Activated CD4-positive, alpha-beta memory T cell treated with anti-CD3 and anti-CD28 coated beads for 36 hours (primary cell): ENCODE data around the gene ASGR1. TPM values are rescaled to one million over a fixed set of nuclear protein-coding genes. Genes with fewer than 3 reads are reported as not detected.
"Not testable (repeated sequence)": the region's sequence is repeated elsewhere in the genome, so short reads cannot be mapped to it uniquely, and the experiment has no call there.

Experiments
- CTCF ChIA-PET: fragments of 350-600 bp; sonication (Branson Sonifier 250); formaldehyde crosslinking; loops from one replicate; lab custom pipeline; 2021; ENCODE audit warnings: antibody characterized with exemption, inconsistent platforms; lab: Charles Lee
- POLR2A ChIA-PET: fragments of 350-600 bp; sonication (Branson Sonifier 250); formaldehyde crosslinking; loops from one replicate; lab custom pipeline; 2021; ENCODE audit warnings: antibody characterized with exemption; lab: Charles Lee
- DNase-seq: peaks from one replicate; pipeline ENCODE4 v3.0.0-alpha.2; 2020
- H3K27ac Mint-ChIP-seq: one replicate; pipeline ENCODE4 v1.8.0; 2021; ENCODE audit warnings: mixed read lengths
- H3K27me3 Mint-ChIP-seq: one replicate; pipeline ENCODE4 v1.8.0; 2021; ENCODE audit warnings: mixed read lengths
- H3K36me3 Mint-ChIP-seq: one replicate; pipeline ENCODE4 v1.8.0; 2021; ENCODE audit warnings: mixed read lengths
- H3K4me1 Mint-ChIP-seq: one replicate; pipeline ENCODE4 v1.8.0; 2021; ENCODE audit warnings: low read depth, mixed read lengths
- H3K4me3 Mint-ChIP-seq: one replicate; pipeline ENCODE4 v1.8.0; 2021; ENCODE audit warnings: mild to moderate bottlenecking, mixed read lengths
- H3K9me3 Mint-ChIP-seq: one replicate; pipeline ENCODE4 v1.8.0; 2021; ENCODE audit warnings: mixed read lengths
- intact Hi-C: fragments of 100-400 bp; cut with micrococcal nuclease; formaldehyde crosslinking; loops from one replicate; pipeline ENCODE4 v1.15.1; 2023
- total RNA-seq, 2 experiments: library from RNA; stranded (reverse); gene quantifications; one replicate each; pipeline ENCODE4 v1.2.3, GENCODE V29; 2021

The ASGR1 gene
- total RNA-seq, 2 experiments from 2014 or later = 0.76 to 1.2 TPM

DNA sequence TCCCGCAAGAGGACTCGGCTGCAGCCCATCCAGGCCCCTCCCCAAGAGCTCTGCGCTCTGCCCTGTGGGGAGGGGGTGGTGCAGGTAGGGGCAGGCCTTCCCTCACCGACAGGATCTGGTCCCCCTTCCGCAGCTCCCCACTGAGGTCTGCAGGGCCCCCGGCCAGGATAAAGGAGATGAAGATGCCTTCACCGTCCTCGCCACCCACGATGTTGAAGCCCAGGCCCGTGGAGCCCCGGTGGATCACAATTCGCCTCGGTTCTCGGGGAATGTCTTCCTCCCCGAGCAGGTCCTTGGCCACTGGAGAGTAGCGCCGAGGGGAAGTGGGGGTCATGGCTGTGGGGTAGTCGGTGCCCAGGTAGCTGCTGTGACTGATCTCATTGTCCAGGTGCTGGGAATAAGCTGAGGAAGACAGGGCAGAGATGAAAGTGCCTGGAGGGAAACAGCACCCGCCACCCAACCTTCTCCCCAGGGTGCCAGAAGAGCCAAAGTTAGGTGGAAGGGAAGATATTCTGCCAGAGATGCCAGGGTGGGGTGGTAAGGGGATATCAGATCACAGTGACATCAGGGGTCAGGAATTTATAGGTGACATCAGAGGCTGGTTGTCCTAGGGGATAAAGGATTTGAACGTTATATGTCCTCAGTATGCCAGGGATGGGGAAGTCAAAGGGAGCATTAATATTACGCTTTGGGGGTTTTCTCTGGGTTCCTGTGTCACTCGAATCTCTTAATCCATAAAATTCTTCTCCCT is 17.7 kb upstream of the ASGR1 start:
- Mint-ChIP-seq H3K4me3 (no peak overlapping the region), H3K9me3 (no peaks in the 10 kb centered on the region), H3K27ac (no peak overlapping the region), H3K4me1 (no peaks in the 10 kb centered on the region), H3K27me3 (no peaks in the 10 kb centered on the region), H3K36me3 (no peaks in the 10 kb centered on the region)
- CTCF ChIA-PET = no interaction called here
- intact Hi-C loops = no loop called here
- POLR2A ChIA-PET = no interaction called here
- no peak for DNase-seq

DNA sequence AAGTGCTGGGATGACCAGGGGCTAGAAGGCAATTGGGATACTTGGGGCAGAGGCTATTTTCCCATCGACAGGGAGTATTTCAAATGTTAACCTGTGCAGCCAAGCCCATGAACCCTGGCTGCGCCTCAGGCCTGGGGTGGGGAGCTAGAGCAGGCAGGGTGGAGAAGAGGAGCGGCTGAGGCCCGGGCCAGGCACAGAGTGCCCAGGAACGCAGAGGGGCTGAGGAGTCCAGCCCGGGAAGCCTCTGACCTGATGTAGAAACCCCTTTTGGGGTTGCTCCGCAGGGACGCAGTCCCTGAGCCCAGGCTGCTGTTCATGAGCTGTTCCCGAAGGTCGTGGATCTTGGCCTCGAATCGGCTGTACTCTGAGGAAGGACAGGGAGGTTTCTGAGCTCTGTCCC is 16.8 kb upstream of the ASGR1 start:
- DNase-seq = no peak
- Mint-ChIP-seq H3K27ac (no peak overlapping the region), H3K36me3 (no peaks in the 10 kb centered on the region), H3K4me1 (no peaks in the 10 kb centered on the region), H3K4me3 (no peak overlapping the region), H3K9me3 (no peaks in the 10 kb centered on the region), H3K27me3 (no peaks in the 10 kb centered on the region)
- CTCF ChIA-PET = no interaction called here
- intact Hi-C loops = no loop called here
- POLR2A ChIA-PET = no interaction called here

DNA sequence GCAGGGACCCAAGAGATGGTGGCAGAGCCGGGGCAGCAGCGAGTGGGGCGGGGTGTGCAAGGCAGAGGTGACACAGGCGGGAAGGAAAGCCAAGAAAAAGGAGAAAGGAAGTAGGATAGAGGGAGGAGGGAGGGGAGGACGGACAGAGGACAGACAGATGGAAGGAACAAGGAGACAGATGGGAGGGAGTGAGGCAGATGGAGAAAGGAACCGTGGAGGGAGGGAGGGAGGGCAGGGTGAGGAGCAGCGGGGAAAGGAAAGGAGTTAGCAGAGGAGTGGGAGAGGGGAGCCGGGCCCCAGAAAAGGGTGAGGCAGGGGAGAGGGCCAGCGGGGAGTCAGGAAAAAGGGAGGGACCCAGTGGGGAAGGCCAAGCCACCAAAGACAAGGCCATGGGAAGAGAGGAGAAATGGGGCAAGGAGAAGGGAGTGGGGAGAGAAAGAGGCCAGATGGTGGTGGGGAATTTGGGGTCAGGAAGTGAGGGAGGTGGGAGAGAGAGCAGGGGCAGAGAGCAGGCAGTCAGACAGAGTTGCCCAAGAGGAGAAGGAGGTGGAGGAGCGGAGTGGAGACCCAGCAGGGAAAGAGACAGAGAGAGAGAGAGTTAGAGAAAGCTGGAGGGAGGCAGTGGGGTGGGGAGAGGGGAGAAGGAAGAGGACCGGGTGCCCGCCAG is 13.2 kb upstream of the ASGR1 start:
- ChIA-PET CTCF (no interaction called here), POLR2A (no interaction called here)
- no peak for DNase-seq
- Mint-ChIP-seq H3K9me3 (no peaks in the 10 kb centered on the region), H3K4me3 (no peak overlapping the region), H3K27me3 (no peaks in the 10 kb centered on the region), H3K4me1 (no peaks in the 10 kb centered on the region), H3K36me3 (no peaks in the 10 kb centered on the region), H3K27ac (no peak overlapping the region)
- intact Hi-C loops = no loop called here

DNA sequence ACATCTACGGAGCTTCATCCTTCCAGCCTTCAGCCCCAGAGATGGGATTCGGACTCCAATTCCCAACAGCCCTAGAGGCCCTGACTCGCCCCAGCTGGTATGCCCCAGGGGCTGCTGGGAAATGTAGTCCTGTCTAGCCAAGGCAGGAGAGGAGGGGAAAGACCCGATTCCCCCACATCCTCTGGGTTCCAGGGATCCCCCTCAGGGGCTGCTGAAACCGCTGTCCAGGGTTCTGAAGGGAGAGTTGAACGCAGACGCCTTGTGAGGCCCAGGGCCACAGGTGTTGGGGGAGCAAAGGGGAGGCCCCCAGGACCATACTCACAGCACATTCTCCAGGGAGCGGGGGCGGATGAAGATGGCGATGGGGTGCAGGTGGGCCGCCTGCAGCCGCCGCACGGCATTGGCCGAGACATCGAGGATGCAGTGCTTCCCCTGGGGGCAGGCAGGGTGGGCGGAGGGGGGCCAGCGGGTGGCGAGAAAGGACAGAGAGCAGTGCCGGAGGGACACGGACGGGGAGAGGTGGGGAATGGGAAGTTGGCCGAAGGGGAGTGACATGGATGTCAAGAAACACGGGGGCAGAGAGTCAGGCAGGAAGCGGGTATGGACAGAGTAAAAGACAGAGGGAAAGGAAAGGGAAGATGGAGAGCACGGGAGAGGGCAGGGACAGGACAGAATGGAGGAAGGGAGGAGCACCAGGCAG is 12.6 kb upstream of the ASGR1 start:
- intact Hi-C loops = no loop called here
- ChIA-PET POLR2A (no interaction called here), CTCF (interaction anchor here (1.2 kb wide), 1 partner anchor 15 kb away, joined by 6 read pairs; no protein-coding TSS in a partner anchor)
- Mint-ChIP-seq H3K27ac (no peak overlapping the region), H3K36me3 (no peaks in the 10 kb centered on the region), H3K27me3 (no peaks in the 10 kb centered on the region), H3K9me3 (no peaks in the 10 kb centered on the region), H3K4me1 (no peaks in the 10 kb centered on the region), H3K4me3 (no peak overlapping the region)
- peak; percentile 36 for DNase-seq

DNA sequence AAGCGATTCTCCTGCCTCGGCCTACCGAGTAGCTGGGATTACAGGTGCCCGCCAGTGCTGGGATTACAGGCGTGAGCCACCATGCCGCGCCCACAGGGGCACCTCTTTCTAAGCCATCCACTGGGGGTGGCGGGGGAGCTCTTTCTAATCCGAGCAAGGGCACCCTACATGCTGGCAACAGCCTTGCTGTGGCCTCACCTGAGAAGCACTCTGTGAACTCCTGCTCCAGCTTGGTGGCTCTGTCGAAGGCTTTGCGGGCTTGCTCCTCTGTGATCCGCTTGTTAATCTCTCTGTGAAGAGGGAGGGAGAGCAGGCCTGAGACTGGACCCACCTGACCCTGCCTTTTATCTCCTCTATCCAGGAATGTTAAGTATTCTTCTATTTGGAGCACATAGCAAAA is 11.9 kb upstream of the ASGR1 start:
- Mint-ChIP-seq H3K4me1 (no peaks in the 10 kb centered on the region), H3K27me3 (no peaks in the 10 kb centered on the region), H3K9me3 (no peaks in the 10 kb centered on the region), H3K27ac (no peak overlapping the region), H3K4me3 (no peak overlapping the region), H3K36me3 (no peaks in the 10 kb centered on the region)
- POLR2A ChIA-PET = no interaction called here
- no peak for DNase-seq
- intact Hi-C loops = no loop called here
- CTCF ChIA-PET = interaction anchor here (1.2 kb wide), 1 partner anchor 14 kb away, joined by 6 read pairs; no protein-coding TSS in a partner anchor

DNA sequence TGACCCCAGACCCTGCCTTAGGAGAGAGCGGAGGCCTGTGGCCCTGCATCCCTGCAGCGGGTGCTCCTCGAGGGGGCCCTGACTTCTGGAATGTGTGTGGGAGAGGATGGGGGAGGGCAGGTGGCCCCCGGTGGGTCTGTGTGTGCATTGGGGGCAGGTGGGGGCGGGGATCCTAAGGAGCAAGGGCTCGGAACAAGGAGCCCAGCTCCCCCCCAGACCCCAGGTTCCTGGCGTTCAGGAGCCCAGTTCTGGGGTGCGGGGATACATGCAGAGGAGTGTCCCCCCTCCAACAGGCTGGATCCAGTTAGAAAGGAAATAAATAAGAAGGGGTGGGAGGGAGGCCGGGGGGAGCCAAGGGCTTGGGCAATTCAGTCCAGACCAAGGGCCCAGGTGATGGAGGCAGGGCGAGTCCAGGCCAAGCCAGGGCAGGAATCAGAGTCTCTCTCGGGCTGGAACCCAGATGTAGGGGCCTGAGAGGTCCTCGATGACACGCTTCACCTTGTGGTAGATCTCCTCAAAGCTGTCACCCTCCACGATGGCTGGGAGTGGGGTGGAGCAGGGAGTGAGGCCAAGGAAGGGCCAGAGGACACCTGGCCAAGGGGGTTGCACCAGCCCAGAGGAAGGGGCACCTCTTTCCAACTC is 11.2 kb upstream of the ASGR1 start:
- no peaks in the 10 kb centered on the region for H3K27me3 Mint-ChIP-seq
- CTCF ChIA-PET = no interaction called here
- DNase-seq = no peak
- H3K27ac Mint-ChIP-seq = no peak overlapping the region
- H3K36me3 Mint-ChIP-seq = no peaks in the 10 kb centered on the region
- no peak overlapping the region for H3K4me3 Mint-ChIP-seq
- H3K4me1 Mint-ChIP-seq = no peaks in the 10 kb centered on the region
- intact Hi-C loops = no loop called here
- H3K9me3 Mint-ChIP-seq = no peaks in the 10 kb centered on the region
- POLR2A ChIA-PET = no interaction called here

DNA sequence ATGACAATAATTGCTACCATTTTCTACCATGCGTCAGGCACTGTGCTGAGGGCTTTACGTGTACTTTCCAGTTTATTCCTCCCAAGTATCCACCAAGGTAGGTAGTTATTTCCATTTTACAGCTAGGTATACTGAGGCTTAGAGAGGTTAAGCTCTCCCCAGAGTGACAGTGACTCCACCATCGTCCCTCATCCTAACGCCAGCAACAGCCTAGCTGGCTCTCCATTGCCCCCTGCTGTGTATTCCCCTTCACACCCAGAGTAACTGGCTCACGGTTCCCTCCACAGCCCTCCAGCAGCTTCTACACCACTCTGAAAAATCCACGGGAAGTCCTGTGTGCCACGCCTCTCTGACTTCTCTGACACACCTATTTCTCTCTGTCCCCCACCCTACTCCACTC is 7.1 kb upstream of the ASGR1 start:
- no peaks in the 10 kb centered on the region for H3K4me1 Mint-ChIP-seq
- POLR2A ChIA-PET = no interaction called here
- CTCF ChIA-PET = interaction anchor here (1.1 to 1.5 kb wide), 4 partner anchors 9 to 275 kb away, joined by 3 to 5 read pairs (median 3); no protein-coding TSS in a partner anchor
- no peak overlapping the region for H3K4me3 Mint-ChIP-seq
- intact Hi-C loops = no loop called here
- DNase-seq = peak; percentile 27
- H3K36me3 Mint-ChIP-seq = no peaks in the 10 kb centered on the region
- no peak overlapping the region for H3K27ac Mint-ChIP-seq
- no peaks in the 10 kb centered on the region for H3K9me3 Mint-ChIP-seq
- no peaks in the 10 kb centered on the region for H3K27me3 Mint-ChIP-seq

DNA sequence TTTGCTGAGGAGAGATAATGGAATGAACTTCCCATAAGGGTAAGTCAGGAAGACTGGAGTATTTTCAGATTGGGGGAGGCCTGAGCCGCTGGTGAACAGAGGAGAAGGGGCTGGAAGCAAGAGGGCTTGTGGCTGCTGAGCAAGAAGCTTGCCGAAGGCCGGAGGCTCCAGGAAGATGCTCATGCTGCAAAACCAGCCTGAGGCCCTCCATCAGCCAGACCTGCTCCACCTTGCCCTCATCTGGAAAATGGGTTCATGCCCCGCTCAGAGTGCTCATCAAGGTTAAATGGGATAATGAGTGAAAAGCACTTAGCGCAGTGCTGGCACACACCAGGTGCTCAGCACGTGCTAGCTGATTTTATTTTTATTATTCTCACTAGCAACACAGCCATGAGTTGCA is 5.5 kb upstream of the ASGR1 start:
- no peak for DNase-seq
- Mint-ChIP-seq H3K36me3 (no peaks in the 10 kb centered on the region), H3K27me3 (no peaks in the 10 kb centered on the region), H3K9me3 (no peaks in the 10 kb centered on the region), H3K4me1 (no peaks in the 10 kb centered on the region), H3K27ac (no peak overlapping the region), H3K4me3 (no peak overlapping the region)
- CTCF ChIA-PET = interaction anchor here (0.6 to 1.3 kb wide), 3 partner anchors 132 to 182 kb away, joined by 3 read pairs; no protein-coding TSS in a partner anchor
- intact Hi-C loops = no loop called here
- POLR2A ChIA-PET = no interaction called here

DNA sequence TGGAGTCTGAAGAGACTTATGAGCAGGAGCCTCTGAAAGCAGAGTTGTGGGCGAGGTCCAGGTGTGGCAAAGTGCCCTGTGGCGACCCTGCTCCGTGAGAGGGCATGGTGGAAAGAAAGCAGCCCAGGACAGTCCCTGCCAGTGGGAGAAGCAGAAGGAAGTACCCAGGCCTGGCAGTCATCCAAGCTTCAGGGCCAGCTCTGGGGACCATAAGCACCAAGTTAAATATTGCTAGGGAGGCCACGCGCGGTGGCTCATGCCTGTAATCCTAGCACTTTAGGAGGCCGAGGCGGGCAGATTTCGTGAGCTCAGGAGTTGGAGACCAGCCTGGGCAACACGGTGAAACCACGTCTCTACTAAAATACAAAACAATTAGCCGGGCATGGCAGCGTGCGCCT is 4.9 kb upstream of the ASGR1 start:
- Mint-ChIP-seq H3K27me3 (no peaks in the 10 kb centered on the region), H3K4me1 (no peaks in the 10 kb centered on the region), H3K27ac (no peak overlapping the region), H3K36me3 (no peaks in the 10 kb centered on the region), H3K4me3 (no peak overlapping the region), H3K9me3 (no peaks in the 10 kb centered on the region)
- intact Hi-C loops = no loop called here
- CTCF ChIA-PET = interaction anchor here (0.6 to 1.3 kb wide), 2 partner anchors 132 to 181 kb away, joined by 3 read pairs; no protein-coding TSS in a partner anchor
- POLR2A ChIA-PET = no interaction called here
- DNase-seq = no peak

DNA sequence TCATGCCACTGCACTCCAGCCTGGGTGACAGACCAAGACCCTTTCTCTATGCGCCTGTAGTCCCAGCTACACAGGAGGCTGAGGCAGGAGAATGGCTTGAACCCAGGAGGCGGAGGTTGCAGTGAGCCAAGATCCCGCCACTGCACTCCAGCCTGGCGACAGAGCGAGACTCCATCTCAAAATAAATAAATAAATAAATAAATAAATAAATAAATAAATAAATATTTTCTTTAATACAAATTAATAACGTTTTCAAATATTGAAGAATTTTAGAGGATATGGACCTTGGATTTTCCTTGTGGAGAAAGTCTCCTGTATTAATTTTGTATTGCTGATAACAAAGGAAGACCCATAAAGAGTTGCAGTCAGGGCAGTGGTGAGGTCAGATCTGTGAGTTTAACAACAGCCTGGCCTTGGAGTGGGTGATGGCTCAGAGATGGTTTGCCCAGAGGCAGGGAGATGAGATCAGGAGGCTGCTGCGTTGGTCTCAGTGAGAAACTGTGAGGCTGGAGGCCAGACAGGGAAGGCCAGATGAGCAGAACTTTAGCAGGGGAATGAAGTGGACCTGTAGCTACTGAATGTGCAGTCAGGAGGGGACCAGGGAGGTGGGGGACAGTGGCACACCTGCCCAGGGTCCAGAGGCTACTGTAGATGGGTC is 4.4 kb upstream of the ASGR1 start:
- no peak for DNase-seq
- Mint-ChIP-seq H3K9me3 (no peaks in the 10 kb centered on the region), H3K36me3 (no peaks in the 10 kb centered on the region), H3K27me3 (no peaks in the 10 kb centered on the region), H3K27ac (no peak overlapping the region), H3K4me3 (no peak overlapping the region), H3K4me1 (no peaks in the 10 kb centered on the region)
- intact Hi-C loops = no loop called here
- CTCF ChIA-PET = interaction anchor here (1.3 kb wide), 1 partner anchor 131 kb away, joined by 3 read pairs; no protein-coding TSS in a partner anchor
- POLR2A ChIA-PET = no interaction called here

DNA sequence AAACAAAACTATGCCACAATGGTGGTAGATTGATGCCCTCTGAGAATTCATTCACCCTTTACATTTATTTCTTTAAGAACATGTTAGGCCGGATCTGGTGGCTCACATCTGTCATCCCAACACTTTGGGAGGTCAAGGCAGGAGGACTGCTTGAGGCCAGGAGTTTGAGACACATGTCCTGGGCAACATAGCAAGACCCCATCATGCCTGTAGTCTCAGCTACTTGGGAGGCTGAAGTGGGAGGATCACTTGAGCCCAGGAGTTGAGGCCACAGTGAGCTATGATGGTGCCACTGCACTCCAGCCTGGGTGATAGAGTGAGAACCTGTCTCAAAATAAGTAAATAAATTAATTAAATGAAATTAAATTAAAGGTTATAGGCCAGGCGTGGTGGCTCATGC is 2.9 kb upstream of the ASGR1 start:
- DNase-seq, intact Hi-C loops, H3K36me3 Mint-ChIP-seq, H3K27ac Mint-ChIP-seq, H3K9me3 Mint-ChIP-seq, POLR2A ChIA-PET, H3K4me3 Mint-ChIP-seq: not testable (repeated sequence)
- peaks cover 11% of the 10 kb centered on the region for H3K4me1 Mint-ChIP-seq
- CTCF ChIA-PET = interaction anchor here (1.0 kb wide), 1 partner anchor 130 kb away, joined by 3 read pairs; no protein-coding TSS in a partner anchor
- H3K27me3 Mint-ChIP-seq = peaks cover 12% of the 10 kb centered on the region
